Fibroblast of skin of right quadriceps (primary cell): Measurements from ENCODE around the gene MVD.

ENCODE experiments used
- DNase-seq: peaks from one replicate; pipeline ENCODE4 v3.0.0-alpha.2; 2013

MVD gene

GRCh38 chr16:88654363-88655052 is 8.4 kb downstream of the MVD start:
- DNase-seq, result no peak

GRCh38 chr16:88653596-88654362 is 9.1 kb downstream of the MVD start:
- no peak for DNase-seq

GRCh38 chr16:88653101-88653500 is 9.8 kb downstream of the MVD start:
- DNase-seq, result no peak

GRCh38 chr16:88652762-88653063 is 10.2 kb downstream of the MVD start:
- no peak for DNase-seq

GRCh38 chr16:88651989-88652761 is 10.7 kb downstream of the MVD start:
- no peak for DNase-seq

- DNase-seq, result no peak
Measured at GRCh38 chr16:88651276-88651988, 11.5 kb downstream of the MVD start.

- peak; percentile 52 for DNase-seq
Measured at GRCh38 chr16:88650749-88651275, 12.1 kb downstream of the MVD start, which contains the start of gene CYBA. TSS of gene CYBA (minus strand) at chr16:88651053. CDS start at chr16:88651013, 40 bp downstream.

- DNase-seq, result no peak
Measured at GRCh38 chr16:88649924-88650748, 12.8 kb downstream of the MVD start.

- no peak for DNase-seq
Measured at GRCh38 chr16:88649195-88649923, 13.5 kb downstream of the MVD start.

- no peak for DNase-seq
Measured at GRCh38 chr16:88647178-88648070, 15.5 kb downstream of the MVD start.

- no peak for DNase-seq
Measured at GRCh38 chr16:88646345-88647034, 16.4 kb downstream of the MVD start.

- DNase-seq, result no peak
Measured at GRCh38 chr16:88645941-88646340, 16.9 kb downstream of the MVD start.

- DNase-seq, result no peak
Measured at GRCh38 chr16:88645455-88645854, 17.4 kb downstream of the MVD start.

- no peak for DNase-seq
Measured at GRCh38 chr16:88643644-88643932, 19.3 kb downstream of the MVD start.

GRCh38 chr16:88642881-88643643 is 19.8 kb downstream of the MVD start:
- DNase-seq, result no peak

GRCh38 chr16:88640498-88641247 is 22.2 kb downstream of the MVD start:
- DNase-seq, result no peak

GRCh38 chr16:88640039-88640495 is 22.8 kb downstream of the MVD start:
- no peak for DNase-seq
